EL (cell line): ENCODE results near the gene SURF1.
"Not testable (repeated sequence)": the region's sequence is repeated elsewhere in the genome, so short reads cannot be mapped to it uniquely, and the experiment has no call there.

Source experiments
- DNase-seq: peaks from one replicate; pipeline ENCODE4 v3.0.0-alpha.2; 2016

The SURF1 gene

DNA sequence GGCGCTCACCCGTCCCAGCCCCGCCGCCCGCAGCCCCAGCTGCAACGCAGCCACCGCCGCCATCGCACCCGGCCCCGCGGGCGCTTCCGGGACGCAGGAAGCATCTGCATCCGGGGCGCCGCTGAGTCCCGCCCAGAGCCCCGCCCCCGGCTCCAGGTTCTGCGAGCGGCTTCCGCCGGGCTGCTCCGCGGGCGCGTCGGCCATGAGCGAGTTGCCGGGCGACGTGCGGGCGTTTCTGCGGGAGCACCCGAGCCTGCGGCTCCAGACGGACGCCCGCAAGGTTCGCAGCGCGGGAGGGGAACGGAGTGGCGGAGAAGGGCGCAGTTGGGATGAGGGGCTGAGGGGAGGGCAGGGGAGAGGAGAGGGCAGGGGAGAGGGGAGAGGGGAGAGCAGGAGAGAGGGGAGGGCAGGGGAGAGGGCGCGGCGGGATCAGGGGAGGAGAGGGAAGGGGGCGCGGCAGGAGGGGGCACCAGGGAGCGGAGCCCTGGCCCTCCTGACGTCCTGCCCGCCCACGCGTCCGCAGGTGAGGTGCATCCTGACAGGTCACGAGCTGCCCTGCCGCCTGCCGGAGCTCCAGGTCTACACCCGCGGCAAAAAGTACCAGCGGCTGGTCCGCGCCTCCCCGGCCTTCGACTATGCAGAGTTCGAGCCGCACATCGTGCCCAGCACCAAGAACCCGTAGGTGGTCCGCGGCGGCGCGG, at the start of gene SURF1, which contains the start of gene SURF2:
SURF1 (minus strand) TSS at position 97 of the 701 bp plus-strand sequence; CDS start at position 63, 34 bp downstream.
SURF2 (plus strand) TSS at position 160 of the 701 bp plus-strand sequence; CDS start at position 203, 43 bp downstream.
- DNase-seq, result peak; percentile 82

DNA sequence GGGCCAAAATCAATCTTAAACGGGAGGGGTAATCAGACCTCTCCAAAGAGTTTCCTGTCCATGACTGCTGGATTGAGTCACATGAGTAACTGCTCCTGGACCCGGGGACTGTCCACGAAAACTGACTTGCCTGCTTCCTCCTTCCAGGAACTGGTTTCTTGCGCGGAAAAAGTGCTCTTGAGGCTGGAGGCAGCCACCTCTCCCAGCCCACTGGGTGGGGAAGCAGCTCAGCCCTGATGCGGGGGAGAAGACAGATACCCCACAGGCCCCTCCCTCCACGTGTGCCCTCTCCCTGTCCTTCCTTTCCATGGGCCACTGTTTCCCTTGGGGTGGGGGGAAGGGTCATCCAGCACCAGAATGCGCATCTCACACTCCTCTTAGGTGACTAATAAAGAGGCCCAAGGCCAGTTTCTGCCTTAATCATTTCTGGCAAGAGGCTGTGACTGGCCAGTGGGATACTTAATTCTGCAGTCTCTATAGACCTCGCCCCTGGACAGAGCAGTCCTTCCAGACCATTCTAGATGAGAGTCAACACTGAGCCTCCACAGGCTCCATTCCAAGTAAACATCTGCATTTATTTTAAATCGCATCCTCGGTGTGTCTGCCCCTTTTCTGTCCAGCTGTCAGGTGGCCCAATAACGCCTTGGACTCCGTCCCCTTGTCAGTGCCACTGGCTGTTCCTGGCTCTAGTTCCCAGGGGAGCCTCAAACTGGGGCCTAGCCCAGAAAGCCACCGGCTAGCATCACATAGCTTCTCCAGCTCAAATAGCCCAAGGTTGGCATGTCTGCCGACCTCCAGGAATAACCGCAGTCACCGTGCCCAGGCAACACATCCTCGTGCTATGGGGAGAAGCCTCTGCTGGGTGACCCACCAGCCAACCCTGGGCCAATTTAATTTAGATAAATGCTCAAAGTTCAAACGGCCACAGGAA, 49.5 kb upstream of the SURF1 start:
- peak; percentile 51 for DNase-seq

DNA sequence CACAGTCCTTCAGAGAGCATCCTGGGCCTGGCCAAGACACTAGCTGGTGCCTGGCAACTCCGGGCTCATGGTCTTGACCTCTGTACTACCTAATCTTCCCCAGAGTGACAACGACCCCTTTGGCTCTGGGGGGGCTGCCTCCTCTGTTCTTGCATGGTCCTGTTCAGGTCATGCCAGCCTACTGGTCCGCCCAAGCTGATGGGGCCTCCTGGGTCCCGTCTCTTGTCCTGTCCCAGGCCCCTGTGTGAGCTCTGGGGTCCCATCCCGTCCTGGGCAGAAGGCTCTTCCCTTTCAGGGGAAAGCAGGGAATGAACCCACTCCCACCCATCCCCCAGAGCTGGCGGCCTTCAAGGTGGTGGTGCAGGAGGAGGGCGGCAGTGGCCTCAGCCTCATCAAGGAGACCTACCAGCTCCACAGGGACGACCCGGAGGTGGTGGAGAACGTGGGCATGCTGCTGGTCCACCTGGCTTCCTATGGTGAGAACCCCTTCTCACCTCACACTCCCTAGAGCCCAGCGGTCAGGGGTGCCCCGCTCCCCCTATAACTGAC, 48.2 kb upstream of the SURF1 start:
- DNase-seq, result no peak

GRCh38 chr9:133403766-133404453, 47.6 kb upstream of the SURF1 start:
- no peak for DNase-seq

DNA sequence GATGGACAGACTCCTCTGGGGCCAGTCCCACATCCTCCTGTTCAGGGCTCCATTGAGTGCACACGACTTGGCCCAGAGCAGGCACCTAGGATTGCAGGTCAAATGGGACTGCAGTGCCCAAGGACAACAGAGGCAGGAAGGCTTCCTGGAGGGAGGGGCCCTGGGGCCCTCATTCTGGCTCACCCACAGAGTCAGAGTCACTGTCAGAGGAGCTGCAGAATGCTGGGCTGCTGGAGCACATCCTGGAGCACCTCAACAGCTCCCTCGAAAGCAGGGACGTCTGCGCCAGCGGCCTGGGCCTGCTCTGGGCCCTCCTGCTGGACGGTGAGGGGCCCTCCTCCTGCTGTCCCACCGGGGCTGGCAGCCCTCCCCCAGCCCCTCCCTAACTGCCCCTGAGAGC, 46.4 kb upstream of the SURF1 start:
- no peak for DNase-seq

DNA sequence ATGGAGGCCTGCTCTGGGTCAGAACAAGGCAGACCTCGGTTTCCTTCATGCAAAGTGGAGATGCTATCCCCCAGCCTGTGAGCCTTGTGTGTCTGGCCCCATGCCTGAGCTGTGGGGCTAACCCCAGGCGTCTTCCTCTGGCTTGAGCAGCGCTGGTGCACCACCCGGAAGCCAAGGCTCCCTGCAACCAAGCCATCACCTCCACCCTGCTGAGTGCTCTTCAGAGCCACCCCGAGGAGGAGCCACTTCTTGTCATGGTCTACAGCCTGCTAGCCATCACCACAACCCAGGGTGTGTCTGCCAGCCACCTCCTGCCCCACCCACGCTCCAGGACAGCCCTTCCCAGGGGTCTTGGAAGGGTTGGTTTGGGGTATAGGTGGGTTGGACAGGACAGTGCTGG, 45.3 kb upstream of the SURF1 start:
- DNase-seq, result no peak

- no peak for DNase-seq
Observed at GRCh38 chr9:133400292-133400691, 44.0 kb upstream of the SURF1 start.

DNA sequence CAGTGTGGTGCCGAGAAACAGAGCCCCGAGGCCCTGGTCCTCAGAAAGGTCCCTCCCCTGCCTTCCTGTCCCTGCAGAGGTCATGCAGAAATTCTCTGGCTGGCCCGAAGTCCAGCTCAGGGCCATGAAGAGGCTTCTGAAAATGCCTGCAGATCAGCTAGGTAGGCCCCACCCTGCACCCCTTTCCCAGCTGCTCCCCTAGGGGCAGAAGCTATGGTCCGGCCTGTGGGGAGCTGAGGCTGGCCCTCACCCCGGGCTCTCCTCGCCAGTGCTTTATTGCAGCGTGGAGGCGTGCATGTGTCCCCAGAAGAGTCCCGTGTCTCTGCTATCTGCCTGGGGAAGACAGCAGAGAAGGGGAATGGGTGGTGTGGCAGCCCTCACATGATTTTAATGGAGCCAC, 41.6 kb upstream of the SURF1 start:
- DNase-seq, result no peak

DNA sequence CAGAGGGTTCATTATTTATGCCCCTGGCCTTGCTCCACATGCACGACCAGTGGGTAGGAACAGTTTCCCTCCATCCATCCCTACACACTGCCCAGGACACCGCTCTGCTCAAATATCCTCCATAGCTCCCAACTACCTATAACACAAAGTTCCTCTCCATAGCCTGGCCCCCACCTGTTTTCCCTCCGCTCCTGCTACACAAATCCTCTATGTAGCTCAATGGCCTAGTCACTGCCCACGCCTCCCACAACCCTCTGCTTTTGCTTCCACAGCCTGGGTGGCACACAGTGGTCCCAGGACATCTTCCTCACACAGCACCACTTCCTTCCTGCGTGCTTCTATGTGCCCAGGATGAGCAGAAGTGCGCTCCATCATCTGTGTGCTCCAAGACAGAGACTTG, 41.1 kb upstream of the SURF1 start:
- no peak for DNase-seq

- peak; percentile 39 for DNase-seq
Observed at GRCh38 chr9:133396952-133397351, 40.7 kb upstream of the SURF1 start.

GRCh38 chr9:133394687-133395271, 38.5 kb upstream of the SURF1 start:
- DNase-seq, result no peak

DNA sequence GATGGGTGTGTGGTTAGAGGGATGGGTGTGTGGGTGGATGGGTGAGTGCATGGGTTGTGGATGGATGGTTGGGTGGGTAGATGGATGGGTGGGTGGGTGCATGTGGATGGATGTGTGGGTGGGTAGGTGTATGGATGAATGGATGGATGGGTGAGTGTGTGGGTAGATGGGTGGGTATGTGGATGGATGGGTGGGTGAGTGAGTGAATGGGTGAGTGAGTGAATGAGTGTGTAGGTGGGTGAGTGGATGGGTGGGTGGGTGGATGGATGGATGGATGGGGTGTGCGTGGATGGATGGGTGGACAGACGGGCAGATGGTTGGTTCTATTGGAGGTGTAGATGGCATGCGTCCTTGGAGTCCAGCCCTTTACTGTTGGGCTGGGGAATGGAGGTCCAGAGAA, 37.1 kb upstream of the SURF1 start:
- DNase-seq, result no peak

DNA sequence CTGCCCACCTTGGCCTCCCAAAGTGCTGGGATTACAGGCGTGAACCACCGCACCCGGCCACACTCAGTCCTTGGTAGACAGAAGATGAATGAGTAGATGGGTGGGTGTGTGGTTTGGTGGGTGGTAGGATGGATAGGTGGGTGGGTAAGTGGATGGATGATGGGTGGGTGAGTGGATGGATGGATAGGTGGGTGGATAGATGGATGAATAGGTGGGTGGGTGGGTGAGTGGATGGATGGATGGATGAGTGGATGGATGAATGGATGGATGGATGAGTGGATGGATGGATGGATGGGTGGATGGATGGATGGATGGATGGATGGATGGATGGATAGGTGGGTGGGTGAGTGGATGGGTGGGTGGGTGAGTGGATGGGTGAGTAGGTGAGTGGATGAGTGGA, 36.0 kb upstream of the SURF1 start:
- not testable (repeated sequence) for DNase-seq

GRCh38 chr9:133391449-133391848, 35.2 kb upstream of the SURF1 start:
- not testable (repeated sequence) for DNase-seq

GRCh38 chr9:133390713-133391112, 34.4 kb upstream of the SURF1 start:
- DNase-seq, result no peak

DNA sequence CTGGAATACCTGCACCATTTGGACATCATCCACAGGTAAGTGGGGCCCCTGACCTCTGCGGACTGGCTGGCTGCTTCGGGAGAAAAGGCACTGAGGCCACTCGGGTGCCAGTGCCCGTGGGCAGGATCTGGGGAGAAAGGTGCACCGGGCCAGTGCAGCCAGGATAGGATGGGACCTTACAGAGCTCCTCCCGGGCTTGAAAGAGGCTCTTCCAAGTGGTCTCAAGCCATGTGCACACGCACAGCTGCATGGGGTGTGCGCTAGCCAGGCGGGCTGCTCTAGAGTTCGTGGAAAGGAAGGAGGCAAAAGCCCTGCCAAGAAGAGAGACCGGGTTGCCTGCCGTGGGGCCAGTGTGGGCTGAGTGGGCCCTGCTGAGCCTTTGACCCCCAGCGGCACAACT, 33.3 kb upstream of the SURF1 start:
- no peak for DNase-seq

GRCh38 chr9:133389025-133389557, 32.8 kb upstream of the SURF1 start:
- DNase-seq, result no peak

GRCh38 chr9:133387680-133388079, 31.4 kb upstream of the SURF1 start:
- DNase-seq, result no peak

- no peak for DNase-seq
Observed at GRCh38 chr9:133386338-133386737, 30.1 kb upstream of the SURF1 start.

DNA sequence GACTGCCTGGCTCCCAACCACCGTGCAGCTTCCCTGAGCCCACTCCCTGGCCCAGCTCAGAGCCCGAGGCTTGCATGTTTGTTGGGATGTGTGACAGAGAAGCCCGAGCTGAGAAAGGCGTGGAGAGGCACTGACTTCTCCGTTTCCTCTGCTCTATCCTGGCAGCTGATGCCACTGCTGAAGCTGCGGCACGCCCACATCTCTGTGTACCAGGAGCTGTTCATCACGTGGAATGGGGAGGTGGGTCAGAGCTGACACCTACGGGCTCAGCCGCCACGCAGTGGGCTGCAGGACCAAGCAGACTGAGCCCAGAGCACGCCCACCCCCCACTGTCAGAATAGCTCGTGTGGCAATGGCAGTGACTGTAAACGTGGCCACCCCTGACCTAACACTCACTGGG, 29.2 kb upstream of the SURF1 start:
- no peak for DNase-seq

GRCh38 chr9:133384736-133385321, 28.5 kb upstream of the SURF1 start:
- no peak for DNase-seq

GRCh38 chr9:133383438-133383837, 27.2 kb upstream of the SURF1 start:
- no peak for DNase-seq
